ENCODE measurements around the gene UCN.

UCN gene

GRCh38 chr2:27288610-27289009 lies 19.6 kb downstream of the UCN start:
- no peaks in the 10 kb centered on the region for H3K79me2 ChIP-seq (ENCODE audit: insufficient read depth, low read length)
- no peaks in the 10 kb centered on the region for H3F3A ChIP-seq (ENCODE audit: insufficient read depth, low read length)
- no peak overlapping the region for H3K4me2 ChIP-seq (ENCODE audit: low read length)
- H3K9me3 ChIP-seq (ENCODE audit: low read length): no peaks in the 10 kb centered on the region
- no peaks in the 10 kb centered on the region for H3K9me2 ChIP-seq (ENCODE audit: low read depth, low read length)
- no peak overlapping the region for H3K9ac ChIP-seq (ENCODE audit: low read length)
- no peaks in the 10 kb centered on the region for H4K20me1 ChIP-seq (ENCODE audit: insufficient read depth, low read length)
- no peaks in the 10 kb centered on the region for H3K36me3 ChIP-seq (ENCODE audit: insufficient read depth, low read length)
- TF ChIP-seq CTCF (IDR thresholded peaks at IDR 0.05; ENCODE audit: low read length) (no peak), EZH2 (IDR thresholded peaks at IDR 0.05; ENCODE audit: borderline replicate concordance, low read length) (no peak)
- H2AFZ ChIP-seq (ENCODE audit: low read length): no peak overlapping the region
- H3K4me1 ChIP-seq (ENCODE audit: insufficient read depth, low read length, severe bottlenecking): peaks cover 26% of the 10 kb centered on the region
- H3K27me3 ChIP-seq (ENCODE audit: insufficient read depth, low read length): no peaks in the 10 kb centered on the region
- no peak overlapping the region for H3K4me3 ChIP-seq (ENCODE audit: low read depth, low read length, poor library complexity, severe bottlenecking)
- no peak overlapping the region for H3K27ac ChIP-seq (ENCODE audit: low read depth, low read length, poor library complexity, severe bottlenecking)

GRCh38 chr2:27285481-27285880 lies 22.8 kb downstream of the UCN start:
- H3K27ac ChIP-seq (ENCODE audit: low read depth, low read length, poor library complexity, severe bottlenecking): no peak overlapping the region
- no peaks in the 10 kb centered on the region for H3K9me2 ChIP-seq (ENCODE audit: low read depth, low read length)
- TF ChIP-seq EZH2 (IDR thresholded peaks at IDR 0.05; ENCODE audit: borderline replicate concordance, low read length) (no peak), CTCF (IDR thresholded peaks at IDR 0.05; ENCODE audit: low read length) (no peak)

GRCh38 chr2:27284996-27285395 lies 23.2 kb downstream of the UCN start:
- Histone ChIP-seq H3K4me3 (ENCODE audit: low read depth, low read length, poor library complexity, severe bottlenecking) (no peak overlapping the region), H3K9me3 (ENCODE audit: low read length) (no peaks in the 10 kb centered on the region), H3K79me2 (ENCODE audit: insufficient read depth, low read length) (no peaks in the 10 kb centered on the region), H3K36me3 (ENCODE audit: insufficient read depth, low read length) (no peaks in the 10 kb centered on the region), H3K27me3 (ENCODE audit: insufficient read depth, low read length) (no peaks in the 10 kb centered on the region; the same call in 1 of the 2 replicates), H3K9me2 (ENCODE audit: low read depth, low read length) (no peaks in the 10 kb centered on the region), H2AFZ (ENCODE audit: low read length) (no peak overlapping the region), H3K4me1 (ENCODE audit: insufficient read depth, low read length, severe bottlenecking) (no peaks in the 10 kb centered on the region), H4K20me1 (ENCODE audit: insufficient read depth, low read length) (no peaks in the 10 kb centered on the region), H3K9ac (ENCODE audit: low read length) (no peak overlapping the region), H3K27ac (ENCODE audit: low read depth, low read length, poor library complexity, severe bottlenecking) (no peak overlapping the region), H3K4me2 (ENCODE audit: low read length) (no peak overlapping the region), H3F3A (ENCODE audit: insufficient read depth, low read length) (no peaks in the 10 kb centered on the region)
- TF ChIP-seq CTCF (IDR thresholded peaks at IDR 0.05; ENCODE audit: low read length): no peak
- TF ChIP-seq EZH2 (IDR thresholded peaks at IDR 0.05; ENCODE audit: borderline replicate concordance, low read length): no peak

More at GRCh38 chr2:27285481-27285880, 22.8 kb downstream of the UCN start:
- Histone ChIP-seq H3K36me3 (ENCODE audit: insufficient read depth, low read length) (no peaks in the 10 kb centered on the region), H3K4me3 (ENCODE audit: low read depth, low read length, poor library complexity, severe bottlenecking) (no peak overlapping the region), H3K9ac (ENCODE audit: low read length) (no peak overlapping the region), H4K20me1 (ENCODE audit: insufficient read depth, low read length) (no peaks in the 10 kb centered on the region), H3K9me3 (ENCODE audit: low read length) (no peaks in the 10 kb centered on the region), H3K4me2 (ENCODE audit: low read length) (no peak overlapping the region), H2AFZ (ENCODE audit: low read length) (no peak overlapping the region), H3K27me3 (ENCODE audit: insufficient read depth, low read length) (no peaks in the 10 kb centered on the region; the same call in 1 of the 2 replicates), H3K4me1 (ENCODE audit: insufficient read depth, low read length, severe bottlenecking) (peaks cover 5% of the 10 kb centered on the region), H3K79me2 (ENCODE audit: insufficient read depth, low read length) (no peaks in the 10 kb centered on the region), H3F3A (ENCODE audit: insufficient read depth, low read length) (no peaks in the 10 kb centered on the region)
